Measurements from ENCODE around the gene GPR84. TPM values are rescaled to one million over a fixed set of nuclear protein-coding genes. Genes with fewer than 3 reads are reported as not detected.

Gene GPR84
- total RNA-seq, 2 experiments from 2014 or later = 2.4 to 2.6 TPM

DNA sequence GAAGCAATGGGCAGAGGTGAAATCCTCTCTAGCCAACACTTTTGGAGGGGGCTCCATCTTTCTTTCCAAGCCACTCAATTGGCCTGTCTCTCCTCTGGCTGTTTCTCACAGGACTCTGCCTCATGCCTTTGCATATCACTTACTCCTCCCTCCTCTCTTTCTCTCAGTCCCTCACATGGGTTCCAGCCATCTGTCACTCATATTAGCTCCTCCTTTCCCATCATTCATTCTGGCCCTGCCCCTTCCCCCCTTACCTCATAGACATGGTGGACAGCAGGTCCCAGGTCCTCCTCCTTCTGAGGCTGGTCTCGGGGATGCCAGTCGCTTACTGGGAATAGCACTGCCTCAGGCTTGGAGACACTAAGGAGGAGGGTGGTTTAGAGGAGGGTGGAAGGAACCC lies 36.8 kb upstream of the GPR84 start:
- Mint-ChIP-seq H3K9me3 (no peaks in the 10 kb centered on the region), H3K27ac (no peak overlapping the region), H3K27me3 (no peaks in the 10 kb centered on the region), H3K4me3 (no peak overlapping the region), H3K36me3 (peaks cover 55% of the 10 kb centered on the region), H3K4me1 (ENCODE audit: low read depth) (peaks cover 9% of the 10 kb centered on the region)
- POLR2A ChIA-PET = interaction anchor here (2.6 kb wide), 1 partner anchor 38 kb away, joined by 22 read pairs; no protein-coding TSS in a partner anchor
- CTCF ChIA-PET = interaction anchor here (1.2 to 12.2 kb wide), 11 partner anchors 9 to 127 kb away, joined by 3 to 693 read pairs (median 11); partner anchors contain the start of gene ITGA5
- no peak for DNase-seq
- intact Hi-C loops (cut with micrococcal nuclease) = no loop called here

DNA sequence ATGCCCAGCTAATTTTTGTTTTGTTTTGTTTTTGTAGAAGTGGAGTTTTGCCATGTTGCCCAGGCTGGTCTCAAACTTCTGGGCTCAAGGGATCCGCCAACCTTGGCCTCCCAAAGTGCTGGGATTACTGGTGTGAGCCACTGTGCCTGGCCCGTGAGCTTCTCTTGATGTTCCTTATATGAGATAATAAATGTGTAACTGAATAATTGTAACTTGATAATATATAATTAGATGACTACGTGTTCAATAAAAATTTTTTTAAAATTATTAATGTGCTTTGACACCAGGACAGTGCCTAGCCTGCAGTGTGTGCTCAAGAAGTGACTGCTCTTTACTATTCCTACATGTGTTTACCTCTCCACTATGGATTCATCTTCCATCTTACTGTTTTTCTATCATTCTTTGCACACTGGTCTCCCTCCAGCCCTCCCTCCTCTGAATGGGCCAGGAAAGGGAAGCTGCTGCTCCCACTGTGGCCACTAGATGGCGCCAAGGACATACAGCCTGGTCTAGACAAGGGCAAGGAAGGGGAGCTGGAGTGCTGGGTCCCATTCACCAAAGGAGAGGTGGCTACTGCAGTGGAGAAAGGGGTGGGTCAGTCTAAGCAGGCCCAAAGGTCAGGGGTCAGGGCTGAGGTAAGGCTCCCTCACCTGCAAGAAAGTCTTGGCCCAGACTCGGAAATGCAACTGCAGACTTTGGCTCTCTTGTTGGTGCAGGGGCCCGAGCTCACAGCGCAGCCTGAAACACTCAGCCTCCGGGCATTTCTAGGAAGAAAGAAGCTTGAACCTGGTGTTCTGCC lies 34.9 kb upstream of the GPR84 start:
- intact Hi-C loops (cut with micrococcal nuclease) = loop anchor here (1.0 kb wide), 1 partner anchor 40 kb away; no protein-coding TSS in a partner anchor
- peak; percentile 92 for DNase-seq
- Mint-ChIP-seq H3K36me3 (peaks cover 55% of the 10 kb centered on the region), H3K27ac (no peak overlapping the region), H3K27me3 (no peaks in the 10 kb centered on the region), H3K9me3 (no peaks in the 10 kb centered on the region), H3K4me1 (ENCODE audit: low read depth) (peaks cover 9% of the 10 kb centered on the region), H3K4me3 (no peak overlapping the region)
- CTCF ChIA-PET = interaction anchor here (0.6 to 12.2 kb wide), 65 partner anchors 7 to 766 kb away, joined by 3 to 693 read pairs (median 5); partner anchors contain the start of genes COPZ1, HOXC10, ITGA5 and NCKAP1L
- POLR2A ChIA-PET = interaction anchor here (0.7 to 2.6 kb wide), 6 partner anchors 8 to 102 kb away, joined by 3 to 22 read pairs (median 3); no protein-coding TSS in a partner anchor

DNA sequence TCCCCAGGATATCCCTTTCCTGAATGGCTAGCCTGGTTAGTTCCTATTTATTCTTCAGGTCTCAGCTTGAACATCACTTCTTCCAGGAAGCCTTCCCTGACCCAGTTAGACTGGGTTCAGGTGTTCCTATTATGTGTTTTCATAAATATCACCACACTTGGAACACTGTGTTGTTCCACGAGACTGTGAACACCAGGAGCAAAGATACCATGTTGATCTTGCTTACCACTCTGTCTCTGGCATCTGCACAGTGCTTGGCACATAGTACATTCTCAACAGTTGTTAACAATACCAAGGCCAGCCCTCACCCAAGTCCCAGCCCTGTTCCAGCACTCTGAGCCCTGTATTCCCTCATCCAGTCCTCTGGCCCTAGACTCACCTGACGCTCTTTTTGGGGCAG lies 33.9 kb upstream of the GPR84 start:
- Mint-ChIP-seq H3K27me3 (no peaks in the 10 kb centered on the region), H3K36me3 (peaks cover 45% of the 10 kb centered on the region), H3K9me3 (no peaks in the 10 kb centered on the region), H3K27ac (no peak overlapping the region), H3K4me1 (ENCODE audit: low read depth) (peaks cover 15% of the 10 kb centered on the region), H3K4me3 (no peak overlapping the region)
- ChIA-PET CTCF (interaction anchor here (1.5 to 12.2 kb wide), 9 partner anchors 16 to 129 kb away, joined by 3 to 693 read pairs (median 11); partner anchors contain the start of genes ITGA5 and NFE2), POLR2A (no interaction called here)
- no peak for DNase-seq
- intact Hi-C loops (cut with micrococcal nuclease) = no loop called here

DNA sequence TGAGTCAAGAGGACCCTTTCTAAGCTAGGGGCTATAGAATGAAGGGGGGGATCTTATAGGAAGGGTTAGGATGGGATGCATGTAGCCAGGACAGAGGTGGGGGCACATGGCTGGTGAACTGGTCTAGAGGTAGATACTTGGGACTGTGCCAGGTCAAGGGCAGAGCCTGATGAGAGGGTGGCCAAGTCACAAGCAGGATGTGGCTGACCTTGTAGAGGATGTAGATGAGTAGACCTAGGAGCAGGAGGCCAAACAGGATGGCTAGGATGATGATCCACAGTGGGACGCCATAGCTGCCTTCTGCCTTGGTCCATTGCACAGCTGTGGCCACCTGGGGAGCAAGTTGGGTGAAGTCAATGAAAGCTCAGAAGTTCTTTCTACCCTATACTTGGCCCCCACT lies 32.9 kb upstream of the GPR84 start:
- ChIA-PET POLR2A (interaction anchor here (0.8 kb wide), 1 partner anchor 27 kb away, joined by 3 read pairs; no protein-coding TSS in a partner anchor), CTCF (interaction anchor here (2.0 to 12.2 kb wide), 4 partner anchors 18 to 46 kb away, joined by 8 to 693 read pairs (median 188); partner anchors contain the start of gene ITGA5)
- Mint-ChIP-seq H3K9me3 (no peaks in the 10 kb centered on the region), H3K27me3 (no peaks in the 10 kb centered on the region), H3K27ac (no peak overlapping the region), H3K36me3 (peaks cover 42% of the 10 kb centered on the region), H3K4me1 (ENCODE audit: low read depth) (peaks cover 18% of the 10 kb centered on the region), H3K4me3 (no peak overlapping the region)
- intact Hi-C loops (cut with micrococcal nuclease) = no loop called here
- DNase-seq = no peak

DNA sequence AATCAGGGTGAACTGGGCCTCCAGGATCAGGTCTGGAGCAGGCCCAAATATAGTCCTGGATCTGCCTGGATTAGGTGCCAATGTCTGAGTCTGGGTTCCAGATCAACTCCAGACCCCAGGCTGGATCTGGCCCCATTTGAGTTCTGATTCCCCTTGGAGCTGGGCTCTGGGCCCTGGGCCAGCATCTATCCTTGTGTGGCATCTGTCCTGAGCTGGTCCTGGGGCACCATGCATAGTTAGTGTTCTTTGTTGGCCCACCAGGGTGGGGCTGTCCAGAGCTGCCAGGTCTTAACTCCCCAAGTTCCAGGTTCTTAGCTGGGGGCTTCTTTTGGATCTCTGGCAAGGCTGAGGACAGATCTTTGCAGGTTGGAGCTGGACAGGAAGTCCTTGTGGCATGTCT lies 31.3 kb upstream of the GPR84 start:
- no peaks in the 10 kb centered on the region for H3K27me3 Mint-ChIP-seq
- ChIA-PET CTCF (interaction anchor here (1.3 to 12.2 kb wide), 5 partner anchors 9 to 48 kb away, joined by 4 to 693 read pairs (median 57); partner anchors contain the start of gene ITGA5), POLR2A (no interaction called here)
- H3K4me3 Mint-ChIP-seq = no peak overlapping the region
- DNase-seq = no peak
- peaks cover 35% of the 10 kb centered on the region for H3K36me3 Mint-ChIP-seq
- no peaks in the 10 kb centered on the region for H3K9me3 Mint-ChIP-seq
- intact Hi-C loops (cut with micrococcal nuclease) = no loop called here
- H3K27ac Mint-ChIP-seq = no peak overlapping the region
- peaks cover 23% of the 10 kb centered on the region for H3K4me1 Mint-ChIP-seq (ENCODE audit: low read depth)

DNA sequence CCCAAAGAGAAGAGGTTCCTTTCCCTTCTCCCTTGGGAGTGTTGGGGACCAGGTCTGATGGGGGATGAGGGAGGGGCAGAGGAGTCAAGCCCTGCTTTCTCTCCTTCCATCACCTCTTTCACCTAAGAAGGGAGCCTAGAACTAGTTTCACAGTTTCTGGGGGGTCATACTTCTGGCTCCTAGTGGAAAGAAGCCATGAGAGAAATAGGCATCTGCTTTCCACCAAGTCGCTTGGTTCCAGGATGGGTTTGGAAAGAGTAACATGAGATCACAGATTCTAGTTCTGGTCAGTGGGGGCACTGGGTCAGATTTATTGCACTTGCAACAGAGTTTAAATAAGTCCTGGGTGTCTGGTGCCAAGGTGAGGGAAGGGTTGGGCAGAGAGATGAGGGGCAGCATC lies 30.7 kb upstream of the GPR84 start:
- ChIA-PET CTCF (interaction anchor here (6.2 to 12.2 kb wide), 3 partner anchors 15 to 48 kb away, joined by 57 to 693 read pairs (median 319); partner anchors contain the start of gene ITGA5), POLR2A (no interaction called here)
- intact Hi-C loops (cut with micrococcal nuclease) = no loop called here
- no peak overlapping the region for H3K4me3 Mint-ChIP-seq
- peaks cover 23% of the 10 kb centered on the region for H3K4me1 Mint-ChIP-seq (ENCODE audit: low read depth)
- DNase-seq = no peak
- H3K27me3 Mint-ChIP-seq = no peaks in the 10 kb centered on the region
- no peak overlapping the region for H3K27ac Mint-ChIP-seq
- H3K36me3 Mint-ChIP-seq = peaks cover 30% of the 10 kb centered on the region
- H3K9me3 Mint-ChIP-seq = no peaks in the 10 kb centered on the region

DNA sequence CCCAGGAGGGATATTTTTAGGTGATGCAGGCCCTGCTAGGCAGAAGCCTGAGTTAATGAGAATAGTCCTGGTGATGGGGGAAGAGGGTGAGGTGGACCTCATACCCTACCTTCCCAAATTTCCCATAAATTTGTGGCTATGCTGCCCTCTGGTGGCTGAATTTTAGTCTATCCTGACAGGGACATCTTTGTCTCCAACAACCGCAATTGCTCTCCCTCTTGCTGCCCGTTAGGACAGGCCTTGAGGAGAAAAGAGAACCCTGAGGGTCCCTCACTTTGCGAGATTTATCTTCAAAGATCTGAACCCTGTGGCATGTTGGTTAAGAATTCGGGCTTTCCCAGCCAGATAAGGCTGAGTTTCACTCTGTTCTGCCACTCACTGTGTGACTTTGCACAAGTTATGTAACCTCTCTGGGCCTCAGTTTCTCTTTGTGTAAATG lies 30.0 kb upstream of the GPR84 start:
- peaks cover 26% of the 10 kb centered on the region for H3K36me3 Mint-ChIP-seq
- no peaks in the 10 kb centered on the region for H3K9me3 Mint-ChIP-seq
- POLR2A ChIA-PET = interaction anchor here (0.6 kb wide), 1 partner anchor 62 kb away, joined by 4 read pairs; no protein-coding TSS in a partner anchor
- H3K4me3 Mint-ChIP-seq = no peak overlapping the region
- DNase-seq = peak; percentile 57
- CTCF ChIA-PET = interaction anchor here (0.5 to 2.9 kb wide), 10 partner anchors 9 to 180 kb away, joined by 3 to 31 read pairs (median 4); no protein-coding TSS in a partner anchor
- no peak overlapping the region for H3K27ac Mint-ChIP-seq
- peaks cover 21% of the 10 kb centered on the region for H3K4me1 Mint-ChIP-seq (ENCODE audit: low read depth)
- intact Hi-C loops (cut with micrococcal nuclease) = no loop called here
- H3K27me3 Mint-ChIP-seq = no peaks in the 10 kb centered on the region

DNA sequence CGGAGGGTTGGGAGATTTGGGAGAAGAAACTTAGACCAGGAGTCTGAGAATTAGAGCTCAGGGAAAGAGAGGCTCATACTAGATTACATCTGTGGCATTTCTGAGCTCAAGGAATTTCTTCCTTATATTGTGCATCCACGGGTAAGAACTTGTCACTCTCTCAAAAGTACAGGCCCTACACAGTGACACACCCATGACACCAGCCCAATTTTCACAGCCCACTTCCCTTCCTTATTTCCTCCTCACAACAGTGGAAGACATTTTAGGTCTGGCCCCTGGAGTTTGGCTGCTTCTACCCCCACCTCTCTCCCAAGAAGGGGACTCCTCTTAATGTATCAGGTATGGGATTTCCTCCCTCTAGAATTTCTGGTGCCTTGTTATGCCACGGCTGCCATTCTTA lies 29.5 kb upstream of the GPR84 start:
- no peak overlapping the region for H3K27ac Mint-ChIP-seq
- ChIA-PET POLR2A (interaction anchor here (0.6 to 0.9 kb wide), 3 partner anchors 18 to 61 kb away, joined by 4 to 5 read pairs (median 4); no protein-coding TSS in a partner anchor), CTCF (interaction anchor here (0.5 to 2.9 kb wide), 16 partner anchors 9 to 403 kb away, joined by 3 to 31 read pairs (median 4); partner anchors contain the start of gene ZNF385A)
- intact Hi-C loops (cut with micrococcal nuclease) = no loop called here
- H3K4me1 Mint-ChIP-seq (ENCODE audit: low read depth) = peaks cover 22% of the 10 kb centered on the region
- H3K36me3 Mint-ChIP-seq = peaks cover 24% of the 10 kb centered on the region
- no peak overlapping the region for H3K4me3 Mint-ChIP-seq
- H3K9me3 Mint-ChIP-seq = no peaks in the 10 kb centered on the region
- no peaks in the 10 kb centered on the region for H3K27me3 Mint-ChIP-seq
- DNase-seq = no peak

DNA sequence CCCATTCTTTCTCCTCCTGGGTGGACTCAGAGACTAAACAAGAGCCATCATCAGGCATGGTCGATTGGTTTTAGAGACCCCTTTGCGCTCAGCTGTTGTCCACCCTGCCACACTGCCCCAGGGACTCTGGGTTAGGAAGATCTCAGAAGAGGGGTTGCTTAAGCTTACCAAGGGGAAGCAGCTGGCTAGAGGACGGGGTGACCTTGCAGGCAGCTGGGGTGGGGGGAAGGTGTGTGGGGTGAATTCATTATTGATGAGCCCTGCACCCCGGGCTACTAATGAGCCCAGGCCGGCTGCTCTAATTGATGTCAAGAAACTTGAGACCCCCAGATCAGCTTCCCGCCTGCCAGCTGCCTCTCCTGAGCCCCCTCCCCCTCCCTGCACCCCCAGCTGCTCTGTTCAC lies 28.9 kb upstream of the GPR84 start:
- H3K4me1 Mint-ChIP-seq (ENCODE audit: low read depth) = peaks cover 22% of the 10 kb centered on the region
- ChIA-PET POLR2A (interaction anchor here (0.6 to 0.9 kb wide), 2 partner anchors 18 to 50 kb away, joined by 4 to 5 read pairs; no protein-coding TSS in a partner anchor), CTCF (interaction anchor here (0.6 to 2.9 kb wide), 16 partner anchors 9 to 402 kb away, joined by 3 to 31 read pairs (median 4); partner anchors contain the start of gene ZNF385A)
- DNase-seq = no peak
- H3K27me3 Mint-ChIP-seq = no peaks in the 10 kb centered on the region
- H3K9me3 Mint-ChIP-seq = no peaks in the 10 kb centered on the region
- intact Hi-C loops (cut with micrococcal nuclease) = no loop called here
- no peak overlapping the region for H3K4me3 Mint-ChIP-seq
- peaks cover 21% of the 10 kb centered on the region for H3K36me3 Mint-ChIP-seq
- no peak overlapping the region for H3K27ac Mint-ChIP-seq

DNA sequence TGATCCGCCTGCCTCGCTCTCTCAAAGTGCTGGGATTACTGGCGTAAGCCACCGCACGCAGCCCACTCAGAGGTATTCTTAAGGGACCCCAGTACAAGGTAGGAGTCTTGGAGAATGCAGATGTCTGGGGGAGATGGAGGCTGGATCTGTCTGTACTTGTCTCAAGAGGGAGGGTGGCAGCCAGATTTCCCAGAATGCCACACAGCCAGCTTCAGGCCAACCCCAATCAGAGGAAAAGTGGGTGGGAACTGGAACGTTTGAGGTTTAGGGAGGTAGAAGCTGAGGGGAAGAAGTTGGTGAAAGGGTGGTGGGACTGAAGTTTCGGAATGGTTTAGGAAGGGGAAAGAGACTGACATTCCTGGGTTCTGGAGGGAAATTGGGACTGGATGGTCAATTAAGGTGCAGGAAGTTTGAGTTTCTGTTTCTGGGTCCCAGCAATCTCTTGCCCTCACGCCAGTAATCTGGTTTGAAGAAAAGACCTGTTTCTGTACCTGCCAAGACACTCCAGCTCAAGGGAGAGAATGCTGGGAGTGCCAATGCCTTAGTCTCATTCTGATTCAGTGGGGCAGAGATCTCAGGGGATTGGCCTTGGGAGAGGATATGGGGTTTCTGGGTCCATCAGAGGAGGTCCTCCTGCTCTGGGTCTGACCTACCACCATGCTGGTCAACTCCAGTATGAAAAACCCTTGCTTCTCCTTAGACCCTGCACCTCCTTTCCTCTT lies 28.4 kb upstream of the GPR84 start:
- peaks cover 22% of the 10 kb centered on the region for H3K4me1 Mint-ChIP-seq (ENCODE audit: low read depth)

More for the DNA sequence above, 28.4 kb upstream of the GPR84 start:
- no peaks in the 10 kb centered on the region for H3K27me3 Mint-ChIP-seq
- intact Hi-C loops (cut with micrococcal nuclease) = no loop called here
- peaks cover 16% of the 10 kb centered on the region for H3K36me3 Mint-ChIP-seq
- ChIA-PET CTCF (interaction anchor here (1.2 to 2.9 kb wide), 13 partner anchors 8 to 402 kb away, joined by 3 to 31 read pairs (median 4); partner anchors contain the start of gene ZNF385A), POLR2A (no interaction called here)
- no peaks in the 10 kb centered on the region for H3K9me3 Mint-ChIP-seq
- H3K4me3 Mint-ChIP-seq = no peak overlapping the region
- H3K27ac Mint-ChIP-seq = no peak overlapping the region
- DNase-seq = no peak

All from activated CD4-positive, alpha-beta memory T cell treated with anti-CD3 and anti-CD28 coated beads for 36 hours (primary cell).